K562 (cell line): Measurements from ENCODE around the gene PDE6B. TPM values are rescaled to one million over a fixed set of nuclear protein-coding genes. Genes with fewer than 3 reads are reported as not detected.

ENCODE experiments used
- CXXC5 ChIP-seq: fragments of 250-450 bp; sonication (Bioruptor Pico); IDR thresholded peaks from 2 replicates; pipeline ENCODE4 v1.8.0; 2022; ENCODE audit warnings: inconsistent platforms, mild to moderate bottlenecking, moderate library complexity
- E2F1 ChIP-seq: sonication (generic); formaldehyde crosslinking; IDR thresholded peaks from 2 replicates; pipeline ENCODE4 v1.8.1; 2023; ENCODE audit warnings: mild to moderate bottlenecking, missing genetic modification reagents, moderate library complexity
- KDM5B ChIP-seq: fragments of 200-600 bp; sonication (generic); IDR thresholded peaks from 2 replicates; pipeline ENCODE4 v1.6.1; 2012; ENCODE audit warnings: low read depth, mild to moderate bottlenecking, moderate library complexity, low read length, control low read depth, inconsistent platforms; ENCODE audit not compliant: insufficient replicate concordance
- SP1 ChIP-seq: sonication (generic); formaldehyde crosslinking; IDR thresholded peaks from 2 replicates; pipeline ENCODE4 v1.8.1; 2022; ENCODE audit warnings: mild to moderate bottlenecking, missing genetic modification reagents
- TCF7L2 ChIP-seq: fragments of 150-350 bp; IDR thresholded peaks from 2 replicates; pipeline ENCODE4 v1.6.1; 2016; ENCODE audit warnings: low read depth, mild to moderate bottlenecking, low read length, moderate library complexity
- TEAD4 ChIP-seq, 2 experiments: sonication (generic) in 1 of 2; formaldehyde crosslinking in 1 of 2; IDR thresholded peaks; 2 replicates each; pipeline versions ENCODE4 v1.6.1 to v1.8.0; 2012 to 2022; ENCODE audit warnings: borderline replicate concordance in 1 of 2, inconsistent platforms in 1 of 2, low read length in 1 of 2, mild to moderate bottlenecking in 1 of 2, missing genetic modification reagents in 1 of 2
- ZNF444 ChIP-seq: fragments of 250-450 bp; sonication (Bioruptor Pico); IDR thresholded peaks from 2 replicates; pipeline ENCODE4 v1.4.0; 2020; ENCODE audit warnings: mild to moderate bottlenecking, moderate library complexity
- polyA plus RNA-seq, 8 experiments: library from polyadenylated mRNA; depleted of rRNA in 4 of 8; stranded (reverse) in 5 of 8; unstranded in 3 of 8; fragments of >200 nt; fragmentation: Nextera tagmentation in 2 of 8; fragmentation: Illumina TruSeq in 1 of 8; extraction: Ambion mirVana in 2 of 8; extraction: Trizol in 1 of 8; gene quantifications; 2 replicates each; pipeline versions ENCODE4 v1.2.1 to v1.2.3, GENCODE V29; 2011 to 2014; ENCODE audit warnings: inconsistent platforms in 1 of 8, missing spikeins in 1 of 8
- total RNA-seq, 7 experiments: library from RNA; depleted of rRNA in 6 of 7; stranded (reverse); fragments of >200 nt in 6 of 7; fragmentation: Illumina TruSeq in 2 of 7; extraction: Trizol in 2 of 7; gene quantifications; 2 replicates each; pipeline versions ENCODE4 v1.2.1 to v1.2.3, GENCODE V29; 2011 to 2021; ENCODE audit warnings: low replicate concordance in 1 of 7
- TF ChIP-seq, protein P1 (sequence below), 2 experiments: fragments of 450-650 bp in 1 of 2; sonication (generic) in 1 of 2; formaldehyde crosslinking in 1 of 2; IDR thresholded peaks; 2 replicates each; pipeline versions ENCODE4 v1.7.1 to v1.9.0; 2016 to 2022; ENCODE audit warnings: inconsistent platforms in 1 of 2, mild to moderate bottlenecking in 1 of 2, missing genetic modification reagents in 1 of 2

Gene PDE6B
- total and polyA plus RNA-seq, 9 of the 15 experiments (the other 6 are each of a cell fraction or from before 2014, with no cell fraction given), result 0.04 TPM; not detected in 8

DNA sequence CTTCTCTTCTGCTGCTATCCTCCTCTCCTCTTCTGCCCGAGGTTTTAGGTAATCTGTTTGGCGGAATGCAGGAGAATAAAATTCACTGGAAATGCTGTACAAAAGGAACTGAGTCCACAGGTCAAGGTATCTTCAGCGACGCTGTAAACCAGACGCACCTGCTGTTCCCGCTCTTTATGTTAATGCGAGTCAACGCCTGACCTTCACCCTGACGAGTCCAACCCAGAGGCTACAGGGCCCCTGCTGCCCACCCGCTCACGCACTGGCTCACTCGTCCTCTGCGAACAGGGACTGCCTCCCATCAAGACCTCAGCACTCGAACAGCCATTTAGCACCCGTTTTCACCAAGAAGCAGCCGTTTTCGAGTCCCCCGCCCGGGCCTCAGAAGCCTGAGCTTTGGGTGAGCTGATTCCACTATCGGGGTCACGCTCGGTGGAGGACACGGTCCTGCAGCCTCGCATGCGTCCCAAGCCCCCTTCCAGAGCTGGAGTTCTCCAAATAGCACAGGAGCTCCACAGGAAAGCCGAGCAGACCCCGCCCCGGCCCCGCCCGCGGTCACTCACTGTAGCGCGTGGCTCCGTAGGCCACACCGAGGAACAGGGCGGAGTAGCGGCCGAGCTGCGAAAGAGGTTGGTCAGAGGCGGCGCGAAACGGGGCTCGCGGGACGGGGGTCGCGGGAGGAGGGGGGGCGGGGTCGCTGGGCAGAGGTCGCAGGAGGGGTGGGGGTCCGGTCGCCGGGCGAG is 48.1 kb downstream of the PDE6B start (continued):
- TF ChIP-seq CXXC5 (CRISPR knock-in tag), result peak; percentile 7; the same call in 1 of the 2 replicates
- TF ChIP-seq KDM5B, result no peak
- TF ChIP-seq, protein P1, sequence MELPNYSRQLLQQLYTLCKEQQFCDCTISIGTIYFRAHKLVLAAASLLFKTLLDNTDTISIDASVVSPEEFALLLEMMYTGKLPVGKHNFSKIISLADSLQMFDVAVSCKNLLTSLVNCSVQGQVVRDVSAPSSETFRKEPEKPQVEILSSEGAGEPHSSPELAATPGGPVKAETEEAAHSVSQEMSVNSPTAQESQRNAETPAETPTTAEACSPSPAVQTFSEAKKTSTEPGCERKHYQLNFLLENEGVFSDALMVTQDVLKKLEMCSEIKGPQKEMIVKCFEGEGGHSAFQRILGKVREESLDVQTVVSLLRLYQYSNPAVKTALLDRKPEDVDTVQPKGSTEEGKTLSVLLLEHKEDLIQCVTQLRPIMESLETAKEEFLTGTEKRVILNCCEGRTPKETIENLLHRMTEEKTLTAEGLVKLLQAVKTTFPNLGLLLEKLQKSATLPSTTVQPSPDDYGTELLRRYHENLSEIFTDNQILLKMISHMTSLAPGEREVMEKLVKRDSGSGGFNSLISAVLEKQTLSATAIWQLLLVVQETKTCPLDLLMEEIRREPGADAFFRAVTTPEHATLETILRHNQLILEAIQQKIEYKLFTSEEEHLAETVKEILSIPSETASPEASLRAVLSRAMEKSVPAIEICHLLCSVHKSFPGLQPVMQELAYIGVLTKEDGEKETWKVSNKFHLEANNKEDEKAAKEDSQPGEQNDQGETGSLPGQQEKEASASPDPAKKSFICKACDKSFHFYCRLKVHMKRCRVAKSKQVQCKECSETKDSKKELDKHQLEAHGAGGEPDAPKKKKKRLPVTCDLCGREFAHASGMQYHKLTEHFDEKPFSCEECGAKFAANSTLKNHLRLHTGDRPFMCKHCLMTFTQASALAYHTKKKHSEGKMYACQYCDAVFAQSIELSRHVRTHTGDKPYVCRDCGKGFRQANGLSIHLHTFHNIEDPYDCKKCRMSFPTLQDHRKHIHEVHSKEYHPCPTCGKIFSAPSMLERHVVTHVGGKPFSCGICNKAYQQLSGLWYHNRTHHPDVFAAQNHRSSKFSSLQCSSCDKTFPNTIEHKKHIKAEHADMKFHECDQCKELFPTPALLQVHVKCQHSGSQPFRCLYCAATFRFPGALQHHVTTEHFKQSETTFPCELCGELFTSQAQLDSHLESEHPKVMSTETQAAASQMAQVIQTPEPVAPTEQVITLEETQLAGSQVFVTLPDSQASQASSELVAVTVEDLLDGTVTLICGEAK (IDR thresholded peaks at IDR 0.05), result peak; percentile 15; the same call in 1 of the 2 replicates
- TF ChIP-seq, protein P1 (CRISPR knock-in tag; IDR thresholded peaks at IDR 0.05), result no peak
- TF ChIP-seq ZNF444 (CRISPR knock-in tag), result no peak
- no peak for TF ChIP-seq SP1 (CRISPR knock-in tag)
- no peak for TF ChIP-seq TEAD4 (IDR thresholded peaks at IDR 0.05; ENCODE audit: low read length)
- TF ChIP-seq TEAD4 (CRISPR knock-in tag; IDR thresholded peaks at IDR 0.05; ENCODE audit: borderline replicate concordance), result 0 out of 2 replicates have a peak, but pooled peaks have one; percentile 58
- no peak for TF ChIP-seq TCF7L2
- peak; percentile 73 for TF ChIP-seq E2F1
